Upper lobe of left lung (tissue), 4 donors: ENCODE results near the gene MRTFB.

Source experiments
- CTCF ChIP-seq, 6 experiments: fragments of 450-650 bp in 4 of 6; fragments of 200-600 bp in 2 of 6; sonication (generic) in 2 of 6; IDR thresholded peaks; one replicate each; pipeline ENCODE4 v1.5.1; 2016 to 2019; ENCODE audit warnings: antibody characterized with exemption in 6 of 6
- EP300 ChIP-seq, 4 donors: sonication (generic); formaldehyde crosslinking; IDR thresholded peaks; one replicate each; pipeline ENCODE4 v1.5.1; 2017; ENCODE audit warnings: antibody characterized with exemption in 4 of 4, control low read depth in 2 of 4

DNA sequence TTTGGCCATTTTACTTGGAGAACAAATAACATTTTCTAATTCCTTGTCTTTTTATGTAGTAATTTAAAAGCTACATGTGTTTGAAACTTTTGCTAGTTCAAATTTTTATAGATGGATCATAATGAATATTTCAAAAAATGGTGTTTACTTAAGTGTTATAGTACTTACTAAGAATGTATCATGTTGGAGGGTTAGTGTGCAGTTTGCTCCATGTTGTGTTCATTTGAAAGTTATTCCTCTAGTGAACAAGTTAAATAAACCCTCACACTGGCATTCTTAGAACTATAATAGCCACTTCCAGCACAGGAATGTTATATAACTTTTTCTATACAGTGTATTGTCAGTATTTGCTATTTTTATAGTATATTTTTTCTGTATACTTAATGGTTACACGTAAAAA lies 62.8 kb downstream of the MRTFB start:
- TF ChIP-seq EP300 (IDR thresholded peaks at IDR 0.05) (no peak), CTCF (IDR thresholded peaks at IDR 0.05) (no peak)
